Ovary (tissue), 3 donors: Measurements from ENCODE around the gene TESK2.
"Not testable (repeated sequence)": the region's sequence is repeated elsewhere in the genome, so short reads cannot be mapped to it uniquely, and the experiment has no call there.

Source experiments
- CTCF ChIP-seq, 3 donors: fragments of 450-650 bp in 2 of 3; fragments of 200-600 bp in 1 of 3; IDR thresholded peaks; one replicate each; pipeline versions ENCODE4 v1.5.1 to v1.8.0; 2016 to 2022; ENCODE audit warnings: antibody characterized with exemption in 3 of 3, mild to moderate bottlenecking in 1 of 3
- POLR2A ChIP-seq: fragments of 450-650 bp; IDR thresholded peaks from one replicate; pipeline ENCODE4 v1.6.1; 2017; ENCODE audit warnings: antibody characterized with exemption, mild to moderate bottlenecking, moderate library complexity
- donor health status: DM: no; HTN: no; CAD: no.

GRCh38 chr1:45523516-45523915 lies 32.6 kb upstream of the TESK2 start:
- TF ChIP-seq CTCF (IDR thresholded peaks at IDR 0.05); POLR2A: not testable (repeated sequence)
